Stomach smooth muscle (tissue), 2 donors: Measurements from ENCODE around the gene LMBR1L.
"Not testable (repeated sequence)": the region's sequence is repeated elsewhere in the genome, so short reads cannot be mapped to it uniquely, and the experiment has no call there.

Experiments
- H3K27ac ChIP-seq: one replicate; pipeline ENCODE4 v1.7.0; 2013; ENCODE audit warnings: mild to moderate bottlenecking, low read length, inconsistent platforms
- H3K27me3 ChIP-seq, 2 donors: one replicate each; pipeline ENCODE4 v1.7.0; 2013; ENCODE audit warnings: low read length in 2 of 2; ENCODE audit not compliant: insufficient read depth in 2 of 2, control insufficient read depth in 1 of 2
- H3K36me3 ChIP-seq, 2 donors: one replicate each; pipeline ENCODE4 v1.7.0; 2013; ENCODE audit warnings: low read length in 2 of 2; ENCODE audit not compliant: control insufficient read depth in 2 of 2, insufficient read depth in 2 of 2
- H3K4me1 ChIP-seq: one replicate; pipeline ENCODE4 v1.7.0; 2013; ENCODE audit warnings: low read length; ENCODE audit not compliant: control insufficient read depth, insufficient read depth
- H3K4me3 ChIP-seq, 2 donors: one replicate each; pipeline ENCODE4 v1.7.0; 2013; ENCODE audit warnings: low read length in 2 of 2
- H3K9ac ChIP-seq, 2 donors: one replicate each; pipeline ENCODE4 v1.7.0; 2013; ENCODE audit warnings: low read length in 2 of 2, mild to moderate bottlenecking in 1 of 2
- H3K9me3 ChIP-seq, 2 donors: one replicate each; pipeline ENCODE4 v1.7.0; 2013; ENCODE audit warnings: low read length in 2 of 2; ENCODE audit not compliant: control insufficient read depth in 2 of 2
- donor health status: healthy.
- donor health status: Pancreatic carcinoma.

LMBR1L gene, protein sequence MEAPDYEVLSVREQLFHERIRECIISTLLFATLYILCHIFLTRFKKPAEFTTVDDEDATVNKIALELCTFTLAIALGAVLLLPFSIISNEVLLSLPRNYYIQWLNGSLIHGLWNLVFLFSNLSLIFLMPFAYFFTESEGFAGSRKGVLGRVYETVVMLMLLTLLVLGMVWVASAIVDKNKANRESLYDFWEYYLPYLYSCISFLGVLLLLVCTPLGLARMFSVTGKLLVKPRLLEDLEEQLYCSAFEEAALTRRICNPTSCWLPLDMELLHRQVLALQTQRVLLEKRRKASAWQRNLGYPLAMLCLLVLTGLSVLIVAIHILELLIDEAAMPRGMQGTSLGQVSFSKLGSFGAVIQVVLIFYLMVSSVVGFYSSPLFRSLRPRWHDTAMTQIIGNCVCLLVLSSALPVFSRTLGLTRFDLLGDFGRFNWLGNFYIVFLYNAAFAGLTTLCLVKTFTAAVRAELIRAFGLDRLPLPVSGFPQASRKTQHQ

DNA sequence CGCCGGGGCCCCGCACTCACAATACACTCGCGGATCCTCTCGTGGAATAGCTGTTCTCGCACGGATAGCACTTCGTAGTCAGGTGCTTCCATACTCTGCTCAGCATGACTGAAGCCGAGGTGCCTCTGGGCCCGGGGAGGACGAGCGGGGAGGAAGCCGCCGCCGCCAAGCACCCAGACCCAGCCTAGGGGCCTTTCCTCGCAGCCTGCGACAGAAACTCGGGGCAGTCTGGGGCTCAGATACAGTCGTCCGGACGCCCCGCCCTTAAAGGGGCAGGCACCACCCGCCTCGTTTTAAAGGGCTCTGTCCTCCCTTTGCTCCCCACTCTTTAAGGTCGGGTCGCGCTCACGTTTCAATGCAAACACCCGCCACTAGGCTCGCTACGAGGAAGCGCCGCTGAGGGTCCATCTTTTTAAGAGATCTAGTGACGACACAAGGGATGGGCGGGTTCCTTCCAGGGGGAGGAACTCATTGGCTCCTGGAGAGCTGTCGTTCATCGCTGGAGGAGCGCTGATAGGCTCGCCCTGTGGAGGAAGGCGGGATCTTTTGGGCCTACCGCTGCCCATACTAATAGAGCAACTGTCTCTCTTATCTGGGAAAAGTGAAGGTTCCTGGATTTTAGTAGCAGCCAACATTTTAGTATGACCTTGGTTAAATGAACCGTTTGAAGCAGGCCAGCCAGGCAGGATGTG lies at the start of gene LMBR1L:
Gene LMBR1L, minus strand, starts transcription at position 384 of the 692 bp plus-strand sequence. Its CDS starts 292 bp downstream, at position 92.
- H3K27ac ChIP-seq = peak within 1 kb of the TSS; percentile 96
- H3K4me3 ChIP-seq = peak within 1 kb of the TSS; percentile 93 to 95
- peak within 1 kb of the TSS; percentile 94 to 95 for H3K9ac ChIP-seq
- no peaks in the 10 kb centered on the region for H3K9me3 ChIP-seq
- peaks cover 2 to 8% of the 10 kb centered on the region in 2 donors for H3K36me3 ChIP-seq
- H3K4me1 ChIP-seq = peaks cover 39% of the 10 kb centered on the region
- H3K27me3 ChIP-seq = no peaks in the 10 kb centered on the region

DNA sequence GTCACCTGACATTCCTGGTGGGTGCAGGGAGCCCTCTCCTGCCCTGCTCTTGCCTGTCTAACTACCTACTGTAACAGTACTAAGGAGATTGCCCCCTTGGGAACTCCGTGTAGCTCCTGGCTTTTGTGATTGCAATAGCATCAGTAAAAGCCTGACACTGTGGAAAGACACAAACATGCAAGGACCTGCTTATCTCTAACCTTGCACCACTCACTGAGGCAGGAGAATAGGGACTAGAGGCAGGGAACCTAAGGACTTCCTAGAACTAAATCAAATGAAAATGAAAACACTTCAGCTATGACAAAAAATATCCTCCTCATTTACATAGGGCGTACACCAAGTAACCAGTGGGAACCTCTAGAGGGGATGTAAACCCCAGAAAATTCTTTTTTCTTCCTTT lies 49.8 kb upstream of the LMBR1L start:
- Histone ChIP-seq H3K27me3 (no peaks in the 10 kb centered on the region), H3K9me3 (no peaks in the 10 kb centered on the region), H3K4me3 (no peak overlapping the region), H3K27ac (no peak overlapping the region), H3K4me1 (no peaks in the 10 kb centered on the region), H3K9ac (no peak overlapping the region), H3K36me3 (no peaks in the 10 kb centered on the region)

DNA sequence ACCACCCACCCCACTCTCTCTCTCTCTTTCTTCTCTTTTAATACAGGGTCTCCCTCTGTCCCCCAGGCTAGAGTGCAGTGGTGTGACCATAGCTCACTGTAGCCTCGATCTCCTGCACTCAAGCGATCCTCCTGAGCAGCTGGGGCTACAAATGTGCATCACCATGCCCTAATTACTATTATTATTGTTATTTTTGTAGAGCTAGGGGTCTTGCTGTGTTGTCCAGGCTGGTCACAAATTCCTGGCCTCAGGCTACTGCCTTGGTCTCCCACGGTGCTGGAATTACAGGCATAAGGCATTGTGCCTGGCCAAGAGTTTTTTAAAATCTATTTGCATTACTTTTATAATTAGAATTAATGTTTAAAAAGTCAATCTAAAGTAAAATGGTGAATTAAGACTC lies 43.6 kb upstream of the LMBR1L start:
- no peak overlapping the region for H3K27ac ChIP-seq
- H3K9me3 ChIP-seq = no peaks in the 10 kb centered on the region
- no peak overlapping the region for H3K9ac ChIP-seq
- no peaks in the 10 kb centered on the region for H3K4me1 ChIP-seq
- no peaks in the 10 kb centered on the region for H3K27me3 ChIP-seq
- H3K36me3 ChIP-seq = no peaks in the 10 kb centered on the region
- H3K4me3 ChIP-seq = no peak overlapping the region

DNA sequence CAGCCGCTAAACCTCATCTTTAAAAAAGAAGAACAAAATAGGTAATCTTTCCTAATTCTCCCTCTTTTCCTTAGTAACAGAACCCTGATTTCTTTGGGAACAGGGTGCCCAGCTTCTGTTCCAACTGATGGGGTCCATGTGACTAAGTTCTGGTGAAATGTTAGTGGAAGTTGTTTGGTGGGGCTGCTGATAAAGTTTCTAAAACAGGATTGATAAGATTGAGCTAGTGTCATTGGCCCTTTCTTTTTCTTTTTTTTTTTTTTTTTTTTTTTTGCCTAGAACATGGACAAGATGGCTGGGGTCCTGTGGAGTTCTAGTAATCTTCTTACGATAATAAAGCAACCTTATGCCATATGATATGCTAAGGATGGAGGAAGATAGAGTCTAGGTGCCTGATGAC lies 36.7 kb upstream of the LMBR1L start:
- Histone ChIP-seq H3K36me3 (no peaks in the 10 kb centered on the region), H3K27ac (no peak overlapping the region), H3K9me3 (no peaks in the 10 kb centered on the region), H3K4me1 (no peaks in the 10 kb centered on the region), H3K9ac (no peak overlapping the region), H3K4me3 (no peak overlapping the region), H3K27me3 (no peaks in the 10 kb centered on the region)

DNA sequence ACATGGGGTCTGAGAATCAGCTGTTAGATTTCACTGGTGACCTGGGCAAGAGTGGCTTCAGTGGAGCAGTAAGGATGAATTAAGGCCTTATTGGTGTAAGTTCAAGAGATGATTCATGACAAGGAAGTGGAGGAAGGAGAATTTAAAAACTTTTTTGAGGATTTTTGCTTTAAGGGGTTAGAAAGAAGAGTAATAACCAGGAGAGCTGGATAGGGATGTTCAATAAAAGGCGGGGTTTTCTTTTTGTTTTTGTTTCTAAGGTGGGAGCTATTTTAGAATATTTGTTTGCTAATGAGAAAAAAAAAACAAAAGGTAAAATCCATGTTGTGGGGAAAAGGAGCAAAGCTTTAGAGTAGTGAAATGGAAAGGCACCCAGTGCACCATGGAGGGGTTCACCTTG lies 35.8 kb upstream of the LMBR1L start:
- Histone ChIP-seq H3K4me1 (no peaks in the 10 kb centered on the region), H3K9me3 (no peaks in the 10 kb centered on the region), H3K27ac (no peak overlapping the region), H3K9ac (no peak overlapping the region), H3K27me3 (no peaks in the 10 kb centered on the region), H3K4me3 (no peak overlapping the region), H3K36me3 (no peaks in the 10 kb centered on the region)

DNA sequence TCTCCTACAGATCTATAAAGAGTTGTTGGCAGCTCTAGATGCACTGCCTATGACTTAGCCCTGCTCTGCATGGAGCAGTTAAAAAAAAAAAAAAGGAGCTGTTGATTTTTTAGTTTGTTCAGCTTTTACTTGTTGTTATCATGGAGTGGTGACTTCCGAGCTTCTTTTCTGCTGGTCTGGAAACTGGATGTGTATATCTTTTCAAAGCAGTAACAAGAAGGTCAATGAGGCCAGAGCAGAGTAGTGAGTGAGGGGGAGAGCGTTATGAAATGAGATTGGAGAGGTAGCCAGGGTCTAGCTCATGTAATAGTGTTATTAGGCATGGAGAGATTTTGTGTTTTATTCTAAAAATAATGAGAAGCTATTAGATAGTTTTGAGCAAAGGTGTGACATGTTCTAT lies 33.7 kb upstream of the LMBR1L start:
- Histone ChIP-seq H3K4me3 (no peak overlapping the region), H3K4me1 (no peaks in the 10 kb centered on the region), H3K9ac (no peak overlapping the region), H3K36me3 (no peaks in the 10 kb centered on the region), H3K27me3 (no peaks in the 10 kb centered on the region), H3K27ac (no peak overlapping the region), H3K9me3 (no peaks in the 10 kb centered on the region)

DNA sequence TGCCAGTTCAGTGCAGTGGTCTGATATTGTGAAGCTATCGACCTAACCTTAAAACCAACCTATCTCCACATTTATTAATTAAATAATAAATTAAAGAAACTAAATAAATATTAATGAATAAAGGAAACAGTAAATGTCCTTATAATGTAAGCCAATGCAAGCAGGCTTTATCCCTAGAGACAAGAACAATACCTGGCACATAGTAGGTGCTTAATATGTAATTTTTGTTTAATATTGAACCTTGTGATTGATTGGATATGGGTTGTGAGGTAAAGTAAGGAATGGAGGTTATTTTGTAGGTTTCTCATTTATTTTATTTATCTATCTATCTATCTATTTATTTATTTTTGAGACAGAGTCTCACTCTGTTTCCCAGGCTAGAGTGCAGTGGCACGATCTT lies 28.4 kb upstream of the LMBR1L start:
- Histone ChIP-seq H3K4me1 (no peaks in the 10 kb centered on the region), H3K9ac (no peak overlapping the region), H3K27me3 (no peaks in the 10 kb centered on the region), H3K36me3 (no peaks in the 10 kb centered on the region), H3K4me3 (no peak overlapping the region), H3K9me3 (no peaks in the 10 kb centered on the region), H3K27ac (no peak overlapping the region)

DNA sequence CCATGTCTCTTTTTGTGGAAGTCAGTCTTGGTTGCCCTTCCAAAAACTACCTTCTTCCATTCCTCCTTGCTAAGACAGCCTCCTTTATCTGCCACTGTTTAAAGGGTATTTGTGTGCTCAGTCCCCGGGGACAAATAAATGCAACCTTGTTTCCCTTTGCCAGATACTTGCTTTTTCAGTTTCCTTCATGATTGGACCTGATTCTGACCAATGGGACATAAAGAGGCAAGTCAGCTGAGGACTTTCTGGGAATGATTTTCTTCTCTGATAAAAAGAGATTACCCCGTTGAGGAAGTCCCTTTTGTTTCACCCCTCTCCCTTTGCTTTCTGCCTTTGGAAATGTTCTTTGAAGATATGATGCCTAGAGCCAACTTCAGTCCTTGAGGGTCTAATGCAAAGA lies 27.9 kb upstream of the LMBR1L start:
- Histone ChIP-seq H3K27me3 (no peaks in the 10 kb centered on the region), H3K9ac (no peak overlapping the region), H3K4me3 (no peak overlapping the region), H3K4me1 (peaks cover 2% of the 10 kb centered on the region), H3K27ac (no peak overlapping the region), H3K36me3 (no peaks in the 10 kb centered on the region), H3K9me3 (no peaks in the 10 kb centered on the region)

DNA sequence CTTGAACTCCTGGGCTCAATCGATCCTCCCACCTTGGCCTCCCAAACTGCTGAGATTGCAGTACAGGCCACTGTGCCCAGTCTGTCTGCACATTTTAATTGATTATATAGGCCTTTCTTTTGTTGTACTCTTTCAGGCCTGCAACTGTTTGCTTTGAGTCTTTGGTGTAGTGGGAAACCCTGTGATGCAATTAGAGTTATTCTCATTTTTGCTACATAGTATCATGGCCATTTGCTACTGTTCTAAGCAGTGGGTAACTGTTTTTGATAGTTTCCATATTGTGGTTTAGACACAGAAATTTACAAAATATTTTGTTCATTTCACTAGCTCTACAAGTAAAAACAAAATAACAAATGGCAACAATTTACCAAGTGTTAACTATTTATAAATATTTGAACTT lies 26.8 kb upstream of the LMBR1L start:
- peaks cover 9% of the 10 kb centered on the region for H3K4me1 ChIP-seq
- H3K4me3 ChIP-seq = no peak overlapping the region
- H3K9ac ChIP-seq = no peak overlapping the region
- no peak overlapping the region for H3K27ac ChIP-seq
- H3K36me3 ChIP-seq = no peaks in the 10 kb centered on the region
- no peaks in the 10 kb centered on the region for H3K27me3 ChIP-seq
- H3K9me3 ChIP-seq = no peaks in the 10 kb centered on the region

DNA sequence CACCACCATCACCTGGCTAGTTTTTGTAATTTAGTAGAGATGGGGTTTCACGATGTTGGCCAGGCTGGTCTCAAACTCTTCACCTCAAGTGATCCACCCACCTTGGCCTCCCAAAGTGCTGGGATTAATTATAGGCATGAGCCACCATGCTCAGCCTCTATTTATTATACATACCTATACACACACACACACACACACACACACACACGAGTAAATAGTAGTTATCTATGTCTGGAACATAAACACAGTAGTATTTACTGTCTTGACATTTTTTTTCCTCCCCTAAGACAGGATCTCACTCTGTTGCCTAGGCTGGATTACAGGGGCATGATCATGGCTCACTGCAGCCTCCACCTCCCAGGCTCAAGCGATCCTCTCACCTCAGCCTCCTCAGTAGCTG lies 26.4 kb upstream of the LMBR1L start:
- not testable (repeated sequence) for H3K27me3 ChIP-seq, H3K4me3 ChIP-seq, H3K4me1 ChIP-seq, H3K9ac ChIP-seq, H3K36me3 ChIP-seq, H3K27ac ChIP-seq, H3K9me3 ChIP-seq

DNA sequence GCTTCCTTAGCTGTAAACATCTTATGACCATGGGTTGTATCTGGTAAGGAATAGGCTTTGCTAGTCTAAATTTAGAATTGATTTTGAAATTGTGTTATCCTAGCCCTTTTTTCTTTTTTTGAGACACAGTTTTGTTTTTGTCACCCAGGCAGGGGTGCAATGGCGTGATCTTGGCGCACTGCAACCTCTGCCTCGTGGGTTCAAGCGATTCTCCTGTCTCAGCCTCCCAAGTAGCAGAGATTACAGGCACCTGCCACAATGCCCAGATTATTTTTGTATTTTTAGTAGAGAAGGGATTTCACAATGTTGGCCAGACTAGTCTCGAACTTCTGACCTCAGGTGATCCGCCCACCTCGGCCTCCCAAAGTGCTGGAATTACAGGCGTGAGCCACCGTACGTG lies 22.9 kb upstream of the LMBR1L start:
- H3K4me1 ChIP-seq = peaks cover 25% of the 10 kb centered on the region
- H3K36me3 ChIP-seq = peaks cover 7 to 8% of the 10 kb centered on the region in 2 donors
- H3K9me3 ChIP-seq = no peaks in the 10 kb centered on the region
- no peaks in the 10 kb centered on the region for H3K27me3 ChIP-seq
- H3K27ac ChIP-seq = no peak overlapping the region
- H3K4me3 ChIP-seq = no peak overlapping the region
- H3K9ac ChIP-seq = no peak overlapping the region
